Skeletal muscle cell (primary cell): ENCODE data around the gene USP12.
"Not testable (repeated sequence)": the region's sequence is repeated elsewhere in the genome, so short reads cannot be mapped to it uniquely, and the experiment has no call there.

Source experiments
- DNase-seq: peaks from one replicate; pipeline ENCODE4 v3.0.0-alpha.2; 2010; ENCODE audit warnings: low read depth
- H3K4me3 ChIP-seq: 2 replicates; pipeline ENCODE4 v1.5.1; 2011; ENCODE audit warnings: low read depth, mild to moderate bottlenecking, control low read depth, low read length, moderate library complexity

The USP12 gene

DNA sequence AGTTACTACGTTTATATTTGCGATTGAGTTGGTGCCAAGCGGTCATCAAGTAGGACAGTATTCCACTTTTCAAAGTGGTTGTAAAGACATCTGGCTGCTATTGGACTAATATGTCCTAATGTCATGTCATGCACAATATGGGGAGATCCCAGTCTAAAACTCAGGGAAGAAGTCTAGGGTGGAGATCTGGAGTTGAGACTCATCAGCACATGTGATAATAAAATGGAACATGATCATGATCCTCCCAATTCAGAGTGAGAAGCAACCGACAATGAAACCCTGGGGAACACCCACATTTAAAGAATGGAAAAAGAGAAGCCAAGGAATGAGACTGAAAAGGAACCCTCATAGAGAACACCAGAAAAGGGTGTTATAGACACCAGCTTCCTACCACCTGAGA is 80.2 kb downstream of the USP12 start:
- DNase-seq, result no peak
- no peak overlapping the region for H3K4me3 ChIP-seq

DNA sequence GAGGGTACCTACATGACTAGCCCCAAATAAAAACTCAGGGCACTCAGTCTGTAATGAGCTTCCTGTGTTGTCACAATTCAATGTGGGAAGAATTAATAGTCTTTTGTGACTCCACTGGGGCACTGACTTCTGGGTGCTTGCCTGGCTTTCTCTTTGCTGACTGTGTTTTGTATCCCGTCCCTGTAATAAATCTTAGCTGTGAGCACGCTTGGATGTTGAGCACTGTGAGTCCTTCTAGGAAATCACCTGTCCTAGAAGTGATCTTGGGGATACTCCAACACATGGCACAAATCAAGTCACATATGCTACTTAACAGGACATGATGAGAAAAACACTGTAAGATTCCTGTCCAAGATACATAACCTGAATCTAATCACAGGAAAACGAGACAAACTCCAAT is 83.0 kb downstream of the USP12 start:
- H3K4me3 ChIP-seq, result no peak overlapping the region
- no peak for DNase-seq

DNA sequence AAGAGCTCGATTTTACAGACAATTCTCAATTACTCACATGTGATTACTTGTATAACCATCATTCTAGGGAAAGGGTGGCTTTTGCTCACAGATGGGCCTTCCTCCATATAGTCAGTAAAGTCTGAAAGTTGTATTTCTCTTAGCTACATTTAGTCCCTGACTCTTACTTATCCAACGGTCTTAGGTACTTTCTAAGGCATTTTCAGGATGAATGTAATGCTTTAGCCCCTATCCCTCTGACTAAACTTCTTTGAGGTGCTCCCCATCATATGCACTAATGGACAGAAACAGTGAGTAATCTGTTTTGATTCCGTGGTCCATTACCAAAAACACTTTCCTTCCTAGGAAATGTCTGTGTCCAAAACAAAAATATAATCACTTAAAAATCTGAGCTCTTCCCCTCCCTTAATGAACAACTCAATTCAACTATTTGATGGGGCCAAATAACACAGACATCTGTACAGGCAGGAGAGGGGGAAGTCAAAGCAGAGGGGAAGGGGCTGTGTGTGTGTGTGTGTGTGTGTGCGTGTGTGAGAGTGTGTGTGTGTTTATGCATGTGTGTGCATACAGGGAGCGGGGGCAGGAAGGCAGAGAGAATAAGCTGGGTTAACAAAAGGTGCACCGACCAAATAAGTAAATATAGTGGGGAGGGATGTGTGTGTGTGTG is 84.9 kb downstream of the USP12 start:
- no peak overlapping the region for H3K4me3 ChIP-seq
- no peak for DNase-seq

- DNase-seq, result no peak
- H3K4me3 ChIP-seq, result no peak overlapping the region
Observed at GRCh38 chr13:27083183-27083582, 88.4 kb downstream of the USP12 start.

GRCh38 chr13:27081893-27082679 is 89.5 kb downstream of the USP12 start:
- H3K4me3 ChIP-seq, result no peak overlapping the region
- DNase-seq, result no peak

DNA sequence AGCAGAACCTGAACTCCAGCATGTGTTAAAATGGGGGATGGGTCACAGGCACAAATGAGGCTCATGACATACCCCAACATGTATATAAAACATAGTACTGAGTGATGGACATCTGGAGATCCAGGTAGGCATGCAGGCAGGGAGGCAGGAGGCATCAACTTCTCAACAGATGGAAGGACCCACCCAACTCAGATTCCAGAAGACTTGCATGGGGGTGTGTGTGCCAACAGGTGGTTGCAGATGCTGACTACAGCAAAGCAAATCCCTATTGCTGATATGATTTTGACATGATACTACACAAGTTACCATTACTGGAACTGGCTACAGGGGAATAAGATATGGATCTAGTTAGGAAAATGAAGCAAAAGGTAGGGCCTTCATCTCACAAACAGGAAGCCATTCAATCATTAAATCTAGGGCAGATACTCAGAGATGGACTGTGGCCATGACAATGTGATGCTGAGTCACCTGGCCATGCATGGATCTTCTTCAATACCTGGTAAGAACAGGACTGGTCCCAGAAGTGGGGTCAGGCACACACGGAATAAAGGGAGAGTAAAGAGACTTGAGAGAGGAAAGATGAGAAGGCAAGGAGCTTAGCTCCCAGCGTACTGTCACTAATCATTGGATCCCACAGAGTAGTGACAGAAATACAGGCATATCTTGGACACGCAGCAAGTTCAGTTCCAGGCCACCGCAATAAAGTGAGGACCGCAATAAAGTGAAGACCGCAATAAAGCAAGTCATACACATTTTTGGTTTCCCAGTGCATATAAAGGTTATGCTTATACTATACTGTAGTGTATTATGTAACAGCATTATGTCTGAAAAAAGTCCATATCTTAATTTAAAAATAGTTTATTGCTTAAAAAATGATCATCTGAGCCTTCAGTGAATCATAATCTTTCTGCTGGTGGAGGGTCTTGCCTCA is 91.3 kb downstream of the USP12 start:
- DNase-seq, result no peak

DNA sequence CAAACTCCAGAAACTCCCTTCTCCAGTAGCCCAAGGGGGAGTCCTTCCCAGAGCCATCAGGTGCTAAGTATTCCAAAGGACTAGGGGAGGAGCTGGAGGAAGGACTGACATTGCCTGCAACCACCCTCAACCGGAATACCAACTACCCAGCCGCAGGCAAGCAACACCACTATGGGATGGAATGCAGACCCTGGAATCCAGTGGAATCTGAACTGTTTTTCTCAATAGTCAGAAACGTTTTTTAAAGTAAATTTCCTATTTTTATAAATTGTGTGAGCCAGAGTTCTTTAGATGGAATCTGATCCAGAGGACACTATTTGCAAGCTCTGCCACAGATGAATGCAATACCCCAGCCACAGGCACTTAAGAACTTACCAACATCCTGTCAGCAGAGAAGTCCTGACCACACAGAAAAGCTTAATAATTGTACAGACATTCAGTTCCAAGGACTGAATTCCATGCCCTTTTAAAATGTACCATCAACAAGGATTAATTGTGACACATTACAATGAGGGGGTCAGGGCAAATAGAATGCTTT is 92.1 kb downstream of the USP12 start:
- H3K4me3 ChIP-seq, result no peak overlapping the region
- peak; percentile 64 for DNase-seq

More for the DNA sequence above, 91.3 kb downstream of the USP12 start:
- H3K4me3 ChIP-seq, result no peak overlapping the region

GRCh38 chr13:27077451-27077850 is 94.2 kb downstream of the USP12 start:
- DNase-seq, result no peak
- H3K4me3 ChIP-seq, result no peak overlapping the region

DNA sequence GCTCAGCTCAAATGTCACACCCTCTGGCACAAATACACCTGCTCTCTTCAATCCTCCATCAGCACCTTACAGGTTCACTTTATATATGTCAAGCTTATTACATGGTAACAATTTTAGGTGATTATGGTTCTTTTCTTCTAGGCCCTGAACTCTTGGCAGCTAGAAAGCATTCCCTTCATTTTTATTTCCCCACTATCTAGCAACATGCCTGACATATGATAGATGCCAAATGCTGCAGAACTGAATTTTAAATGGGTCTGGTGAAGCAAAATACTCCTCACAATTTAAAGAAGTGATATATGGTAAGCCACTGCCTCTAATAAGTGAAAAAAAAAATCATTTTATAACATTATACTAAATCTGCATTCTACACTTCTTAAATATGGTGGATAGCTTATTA is 95.2 kb downstream of the USP12 start:
- H3K4me3 ChIP-seq, result no peak overlapping the region
- no peak for DNase-seq

GRCh38 chr13:27073186-27073585 is 98.4 kb downstream of the USP12 start:
- no peak for DNase-seq
- no peak overlapping the region for H3K4me3 ChIP-seq

GRCh38 chr13:27066123-27066522 is 105.5 kb downstream of the USP12 start:
- not testable (repeated sequence) for DNase-seq, H3K4me3 ChIP-seq

GRCh38 chr13:27065582-27065981 is 106.0 kb downstream of the USP12 start:
- H3K4me3 ChIP-seq, result no peak overlapping the region
- no peak for DNase-seq

DNA sequence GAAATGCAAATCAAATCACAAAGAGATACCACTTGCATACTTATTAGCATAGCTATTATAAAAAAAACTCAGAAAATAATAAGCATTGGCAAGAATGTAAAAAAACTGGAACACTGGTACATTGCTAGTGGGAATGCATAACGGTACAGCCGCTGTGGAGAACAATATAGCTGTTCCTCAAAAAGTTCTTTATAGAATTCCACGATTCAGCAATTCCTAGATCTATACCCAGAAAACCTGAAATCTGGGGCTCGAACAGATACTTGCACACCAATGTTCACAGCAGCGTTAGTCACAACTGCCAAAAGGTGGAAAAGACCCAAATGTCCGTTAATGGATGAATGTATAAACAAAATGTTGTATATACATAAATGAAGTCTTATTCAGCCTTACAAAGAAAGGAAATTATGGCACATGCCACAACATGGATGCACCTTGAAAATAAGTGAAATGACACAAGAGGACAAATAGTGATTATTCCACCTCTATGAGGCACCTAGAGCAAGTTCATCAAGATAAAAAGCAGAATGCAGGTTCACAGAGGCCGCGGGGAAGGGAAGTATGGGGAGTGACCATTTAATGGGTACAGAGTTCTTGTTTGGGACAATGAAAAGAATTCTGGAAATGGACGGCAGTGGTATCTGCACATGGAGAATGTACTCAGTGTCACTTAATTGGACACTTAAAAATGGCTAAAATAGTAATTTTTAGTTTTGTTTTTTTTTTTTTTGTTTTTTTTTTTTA is 107.2 kb downstream of the USP12 start:
- no peak overlapping the region for H3K4me3 ChIP-seq
- no peak for DNase-seq

GRCh38 chr13:27057817-27058216 is 113.8 kb downstream of the USP12 start:
- DNase-seq, result no peak
- no peak overlapping the region for H3K4me3 ChIP-seq

DNA sequence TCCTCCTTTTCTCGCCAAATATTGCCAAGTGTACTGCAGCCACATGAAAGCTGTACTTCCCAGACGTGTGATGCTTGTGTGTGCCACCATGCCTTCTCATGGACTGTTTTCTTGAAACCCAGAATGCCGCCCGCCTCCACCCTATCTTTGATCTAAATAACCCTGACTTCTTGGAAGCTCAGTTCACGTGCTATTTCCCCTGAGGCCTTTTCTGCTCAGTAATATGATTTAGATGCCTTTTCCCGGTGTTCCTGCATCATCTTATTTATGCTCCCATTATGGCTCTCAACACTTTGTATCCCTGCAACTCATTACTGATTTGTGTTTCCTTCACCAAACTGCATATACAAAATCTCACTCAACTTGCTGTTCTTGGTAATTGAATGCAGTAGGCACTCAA is 116.1 kb downstream of the USP12 start:
- no peak for DNase-seq
- no peak overlapping the region for H3K4me3 ChIP-seq

DNA sequence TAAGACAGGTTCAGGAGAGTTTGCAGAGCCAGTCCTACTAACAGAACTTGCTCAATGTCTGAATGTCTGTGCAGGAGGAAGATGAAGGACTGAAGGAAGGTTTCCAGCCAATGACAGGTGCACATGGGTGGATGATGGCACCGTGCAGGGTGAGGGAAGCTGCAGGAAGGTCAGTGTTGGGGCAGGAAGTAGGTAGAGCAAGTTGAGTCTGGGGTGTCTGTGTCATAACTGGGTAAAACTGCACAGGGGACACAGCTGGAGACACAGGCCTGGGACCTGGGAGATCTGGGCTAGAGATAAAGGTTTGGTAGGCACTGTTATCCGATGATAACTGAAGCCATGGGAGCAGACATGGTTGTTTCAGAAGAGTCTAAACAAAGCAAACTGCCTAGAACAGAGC is 116.9 kb downstream of the USP12 start:
- DNase-seq, result no peak
- H3K4me3 ChIP-seq, result no peak overlapping the region

DNA sequence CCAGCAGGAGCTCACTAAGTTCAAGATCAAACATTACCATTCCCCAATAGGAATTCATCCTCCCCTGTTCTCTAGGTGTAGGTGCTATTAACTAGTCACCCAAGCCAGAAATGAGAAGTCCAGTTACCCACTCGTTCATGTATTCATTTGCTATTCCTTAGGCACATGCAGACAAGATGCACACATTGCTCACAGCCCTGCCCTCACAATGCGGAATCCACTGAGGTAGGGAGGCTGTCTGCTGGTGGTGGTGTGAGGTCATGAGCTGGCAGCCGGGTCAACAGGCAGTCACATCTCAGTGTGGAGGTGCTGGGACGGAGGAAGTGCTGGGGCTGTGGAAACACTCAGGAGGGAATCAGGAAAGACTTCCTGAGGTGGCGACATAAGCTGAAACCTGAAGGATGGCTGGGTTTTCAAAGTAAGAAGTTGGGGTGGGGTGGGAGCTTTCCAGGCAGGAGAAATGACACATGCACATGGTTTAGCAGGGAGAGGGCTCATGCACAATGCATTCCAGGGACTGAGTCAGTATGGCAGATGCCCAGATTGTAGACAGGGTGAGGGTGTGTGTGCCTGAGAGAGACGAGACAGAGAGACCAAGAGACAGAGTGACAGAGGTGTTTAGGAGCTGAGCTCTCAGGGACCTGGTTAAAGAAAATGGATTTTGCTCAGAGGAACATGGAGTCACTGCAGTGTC is 117.6 kb downstream of the USP12 start:
- H3K4me3 ChIP-seq, result no peak overlapping the region
- peak; percentile 46 for DNase-seq

GRCh38 chr13:27053210-27053884 is 118.3 kb downstream of the USP12 start:
- no peak overlapping the region for H3K4me3 ChIP-seq
- no peak for DNase-seq
